Measurements from ENCODE around the gene STX17.

The STX17 gene

GRCh38 chr9:99889120-99889519 is 17.3 kb upstream of the STX17 start:
- H3F3A ChIP-seq (ENCODE audit: insufficient read depth), result no peaks in the 10 kb centered on the region
- H3K9ac ChIP-seq (ENCODE audit: low read length), result no peak overlapping the region
- no peaks in the 10 kb centered on the region for H3K36me3 ChIP-seq (ENCODE audit: low read length)
- no peaks in the 10 kb centered on the region for H4K20me1 ChIP-seq (ENCODE audit: low read depth, low read length)
- no peaks in the 10 kb centered on the region for H3K27me3 ChIP-seq (ENCODE audit: low read length)
- TF ChIP-seq EZH2phosphoT487 (conservative IDR thresholded peaks at IDR 0.05; ENCODE audit: low read length) (no peak), CTCF (IDR thresholded peaks at IDR 0.05; ENCODE audit: insufficient read depth, low read length, poor library complexity, severe bottlenecking) (no peak)
- H3K9me3 ChIP-seq (ENCODE audit: insufficient read depth, low read length), result no peaks in the 10 kb centered on the region
- H3K9me2 ChIP-seq (replicated peaks; ENCODE audit: insufficient read depth, low read length), result no peaks in the 10 kb centered on the region
- no peak overlapping the region for H3K27ac ChIP-seq (ENCODE audit: low read depth, low read length)
- no peak overlapping the region for H2AFZ ChIP-seq (ENCODE audit: low read depth, low read length, severe bottlenecking)
- no peak overlapping the region for H3K4me3 ChIP-seq (ENCODE audit: insufficient read depth, low read length, poor library complexity, severe bottlenecking)
- H3K4me2 ChIP-seq (ENCODE audit: low read depth, low read length, poor library complexity, severe bottlenecking), result no peak overlapping the region
- no peaks in the 10 kb centered on the region for H3K79me2 ChIP-seq (ENCODE audit: insufficient read depth, low read length)

GRCh38 chr9:99894826-99895225 is 11.6 kb upstream of the STX17 start:
- H3K9me3 ChIP-seq (ENCODE audit: insufficient read depth, low read length), result no peaks in the 10 kb centered on the region
- no peaks in the 10 kb centered on the region for H3K79me2 ChIP-seq (ENCODE audit: insufficient read depth, low read length)
- no peak overlapping the region for H2AFZ ChIP-seq (ENCODE audit: low read depth, low read length, severe bottlenecking)
- H3K9me2 ChIP-seq (replicated peaks; ENCODE audit: insufficient read depth, low read length), result no peaks in the 10 kb centered on the region
- no peak overlapping the region for H3K4me2 ChIP-seq (ENCODE audit: low read depth, low read length, poor library complexity, severe bottlenecking)
- no peaks in the 10 kb centered on the region for H3K36me3 ChIP-seq (ENCODE audit: low read length)
- TF ChIP-seq EZH2phosphoT487 (conservative IDR thresholded peaks at IDR 0.05; ENCODE audit: low read length), result no peak
- no peak for TF ChIP-seq CTCF (IDR thresholded peaks at IDR 0.05; ENCODE audit: insufficient read depth, low read length, poor library complexity, severe bottlenecking)
- H3K9ac ChIP-seq (ENCODE audit: low read length), result no peak overlapping the region
- H3K27ac ChIP-seq (ENCODE audit: low read depth, low read length), result no peak overlapping the region
- no peaks in the 10 kb centered on the region for H4K20me1 ChIP-seq (ENCODE audit: low read depth, low read length)
- no peak overlapping the region for H3K4me3 ChIP-seq (ENCODE audit: insufficient read depth, low read length, poor library complexity, severe bottlenecking)
- no peaks in the 10 kb centered on the region for H3F3A ChIP-seq (ENCODE audit: insufficient read depth)
- H3K27me3 ChIP-seq (ENCODE audit: low read length), result no peaks in the 10 kb centered on the region

GRCh38 chr9:99895510-99895909 is 10.9 kb upstream of the STX17 start:
- Histone ChIP-seq H3K27me3 (ENCODE audit: low read length) (no peaks in the 10 kb centered on the region), H3K9me3 (ENCODE audit: insufficient read depth, low read length) (no peaks in the 10 kb centered on the region), H3K4me3 (ENCODE audit: insufficient read depth, low read length, poor library complexity, severe bottlenecking) (no peak overlapping the region), H4K20me1 (ENCODE audit: low read depth, low read length) (no peaks in the 10 kb centered on the region), H3K9me2 (replicated peaks; ENCODE audit: insufficient read depth, low read length) (no peaks in the 10 kb centered on the region), H2AFZ (ENCODE audit: low read depth, low read length, severe bottlenecking) (no peak overlapping the region), H3K9ac (ENCODE audit: low read length) (no peak overlapping the region), H3K36me3 (ENCODE audit: low read length) (no peaks in the 10 kb centered on the region), H3K27ac (ENCODE audit: low read depth, low read length) (no peak overlapping the region), H3F3A (ENCODE audit: insufficient read depth) (no peaks in the 10 kb centered on the region), H3K4me2 (ENCODE audit: low read depth, low read length, poor library complexity, severe bottlenecking) (no peak overlapping the region), H3K79me2 (ENCODE audit: insufficient read depth, low read length) (no peaks in the 10 kb centered on the region)
- TF ChIP-seq CTCF (IDR thresholded peaks at IDR 0.05; ENCODE audit: insufficient read depth, low read length, poor library complexity, severe bottlenecking) (no peak), EZH2phosphoT487 (conservative IDR thresholded peaks at IDR 0.05; ENCODE audit: low read length) (no peak)
